NCI-H526 treated with DMSO at 0.1 percent for 48 hours (cell line): Measurements from ENCODE around the gene PGS1.

Experiments used
- DNase-seq: peaks from one replicate; lab custom pipeline; 2025; lab: John Stamatoyannopoulos, UW

Gene PGS1

GRCh38 chr17:78346605-78347250, 31.7 kb upstream of the PGS1 start:
- no peak for DNase-seq

GRCh38 chr17:78347453-78347852, 31.0 kb upstream of the PGS1 start:
- no peak for DNase-seq

GRCh38 chr17:78348055-78348770, 30.2 kb upstream of the PGS1 start:
- DNase-seq, result no peak

- DNase-seq, result no peak
Measured at GRCh38 chr17:78349891-78350642, 28.4 kb upstream of the PGS1 start.

- DNase-seq, result no peak
Measured at GRCh38 chr17:78351449-78352006, 26.9 kb upstream of the PGS1 start.

- DNase-seq, result no peak
Measured at GRCh38 chr17:78353834-78354233, 24.6 kb upstream of the PGS1 start.

- DNase-seq, result no peak
Measured at GRCh38 chr17:78355045-78355641, 23.3 kb upstream of the PGS1 start.

GRCh38 chr17:78355701-78356100, 22.7 kb upstream of the PGS1 start:
- DNase-seq, result no peak

GRCh38 chr17:78356101-78356713, 22.2 kb upstream of the PGS1 start:
- peak; percentile 68 for DNase-seq

GRCh38 chr17:78357177-78357586, 21.3 kb upstream of the PGS1 start:
- DNase-seq, result no peak

GRCh38 chr17:78357672-78358537, 20.5 kb upstream of the PGS1 start:
- no peak for DNase-seq

GRCh38 chr17:78358538-78359320, 19.7 kb upstream of the PGS1 start:
- DNase-seq, result no peak

GRCh38 chr17:78359321-78359996, 19.0 kb upstream of the PGS1 start:
- no peak for DNase-seq

GRCh38 chr17:78359997-78360370, 18.5 kb upstream of the PGS1 start, which contains the start of gene SOCS3:
Gene SOCS3 (minus strand): TSS chr17:78360077. CDS start chr17:78359095, 982 bp downstream.
- DNase-seq, result peak; percentile 54

GRCh38 chr17:78360371-78361224, 17.9 kb upstream of the PGS1 start:
- peak; percentile 67 for DNase-seq

GRCh38 chr17:78361225-78361701, 17.2 kb upstream of the PGS1 start:
- no peak for DNase-seq

GRCh38 chr17:78362232-78362631, 16.2 kb upstream of the PGS1 start:
- no peak for DNase-seq

- DNase-seq, result no peak
Measured at GRCh38 chr17:78362671-78363070, 15.8 kb upstream of the PGS1 start.
